Epithelial cell of alveolus of lung (primary cell): ENCODE data around the gene CD300C. TPM values are rescaled to one million over a fixed set of nuclear protein-coding genes. Genes with fewer than 3 reads are reported as not detected.

Experiments used
- total RNA-seq: library from RNA; depleted of rRNA; stranded (reverse); fragments of >200 nt; gene quantifications from 2 replicates; pipeline ENCODE4 v1.2.1, GENCODE V29; 2015

Gene CD300C
- total RNA-seq, result not detected in 2 replicates

DNA sequence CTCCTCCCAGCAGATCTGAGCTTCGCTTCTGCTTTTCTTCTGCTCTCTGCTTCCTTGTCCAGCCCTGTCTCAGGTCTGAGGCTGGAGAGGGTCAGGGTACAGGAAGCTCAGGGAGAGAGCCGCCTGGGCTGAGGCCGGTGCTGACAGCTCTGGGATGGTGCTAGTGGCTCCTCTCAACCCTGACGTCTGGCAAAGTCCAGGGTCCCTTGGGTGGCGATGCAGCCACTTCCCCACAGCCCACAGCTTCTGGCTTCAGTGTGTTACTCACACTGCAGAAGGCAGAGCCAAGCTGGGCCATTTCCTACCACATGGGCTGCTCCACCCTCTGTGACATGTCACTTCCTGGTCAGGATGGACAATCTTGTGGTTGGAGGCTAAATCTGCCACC lies at the start of gene CD300C:
TSS of gene CD300C (minus strand) at position 273 of the 388 bp plus-strand sequence. CDS start 333 bp downstream, outside the sequence.

DNA sequence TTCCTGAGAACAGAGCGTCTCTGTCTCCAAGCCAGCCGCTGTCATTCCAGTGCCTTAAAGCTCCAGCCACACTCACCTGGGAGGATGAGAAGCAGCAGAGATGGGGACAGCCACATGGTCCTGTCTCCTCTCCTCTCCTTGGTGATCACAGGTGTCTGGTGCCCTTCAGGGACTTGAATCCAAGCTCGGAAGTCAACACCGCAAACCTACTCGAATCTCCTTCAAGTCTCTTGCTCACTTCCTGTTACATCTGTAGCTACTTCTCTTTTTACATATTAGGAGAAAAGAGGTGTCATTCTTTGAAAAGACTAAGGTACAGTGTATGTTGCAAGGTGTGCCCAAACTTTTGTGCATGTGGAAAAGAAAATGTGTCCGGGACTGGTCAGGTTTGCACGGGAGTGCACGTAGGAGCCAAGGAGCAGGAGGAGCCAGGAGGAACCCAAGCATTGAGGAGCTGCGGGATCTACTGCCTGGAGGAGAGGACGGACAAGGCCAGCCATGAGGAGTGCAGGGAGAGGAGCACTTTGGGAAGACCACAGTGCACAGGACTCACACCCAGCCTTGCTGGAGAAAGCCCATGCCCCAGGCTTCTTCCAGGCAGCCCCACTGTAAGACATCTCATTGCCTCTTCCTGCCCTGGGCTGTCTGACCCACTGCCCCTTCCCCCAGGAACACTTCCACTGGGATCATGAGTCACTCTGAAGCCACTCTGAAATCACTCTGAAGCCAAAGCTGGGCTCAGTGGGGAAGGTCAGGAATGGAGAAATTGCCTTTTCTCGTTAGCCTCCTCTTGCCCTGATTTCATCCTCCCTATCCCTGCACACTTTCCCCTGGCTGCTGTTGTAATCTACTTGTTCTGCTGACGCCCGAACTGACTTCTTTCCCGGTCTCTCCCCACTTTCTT lies 46.4 kb upstream of the CD300C start, which contains the start of gene CD300LD:
TSS of gene CD300LD (minus strand) at position 197 of the 904 bp plus-strand sequence. CDS start at position 116, 81 bp downstream.

DNA sequence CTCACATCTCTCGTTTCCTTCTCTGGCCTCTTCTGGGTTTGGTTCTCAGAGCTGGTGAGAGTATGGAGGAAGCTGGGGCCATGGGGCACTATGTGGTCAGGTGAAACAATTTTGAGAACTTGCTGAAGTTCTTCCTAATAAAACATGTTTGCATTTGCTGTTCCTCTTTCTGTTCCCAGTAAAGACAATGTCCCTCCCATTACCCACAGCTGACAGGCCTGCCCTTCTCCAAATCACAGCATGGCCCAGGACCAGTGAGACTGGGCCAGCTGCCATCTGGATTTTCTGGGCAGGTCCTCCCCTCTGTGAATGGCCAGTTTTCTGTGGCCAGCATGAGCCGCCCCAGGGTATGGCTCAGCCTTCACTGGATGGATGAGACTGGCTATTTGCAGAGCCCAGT lies 21.5 kb upstream of the CD300C start, which contains the start of gene CD300H:
TSS of gene CD300H (minus strand) at position 113 of the 400 bp plus-strand sequence.

DNA sequence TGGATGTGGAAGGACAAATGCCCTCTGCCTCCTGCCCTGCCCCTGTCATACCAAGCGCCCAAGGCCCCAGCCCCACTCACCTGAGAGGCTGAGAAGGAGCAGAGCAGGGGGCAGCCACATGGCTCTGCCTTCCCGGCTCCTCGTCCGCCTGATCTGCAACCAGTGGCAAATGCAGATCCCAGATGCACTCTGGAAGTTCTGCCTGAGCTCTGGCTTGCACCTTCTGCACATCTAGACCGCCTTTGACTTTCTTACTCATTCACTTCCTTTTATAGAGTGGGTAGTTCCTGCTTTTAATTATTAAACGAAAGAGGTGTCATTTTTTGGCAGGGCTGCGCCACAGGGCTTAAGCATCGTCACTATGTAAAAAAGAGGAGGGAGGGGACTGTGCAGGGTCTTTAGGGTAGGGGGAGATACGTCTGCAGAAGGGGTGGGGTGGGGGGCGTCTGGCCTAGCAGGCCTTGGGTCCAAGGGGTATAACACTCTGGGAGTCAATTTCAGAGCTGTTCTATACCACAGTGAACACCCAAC lies 14.6 kb downstream of the CD300C start, which contains the start of gene CD300LB:
TSS of gene CD300LB (minus strand) at position 245 of the 531 bp plus-strand sequence. CDS start at position 120, 125 bp downstream.

Other genes starting within 250 kb of the CD300C start
- gene KIF19, start 219.9 kb downstream of the CD300C start, total RNA-seq, result 0.26 and 0.56 TPM in 2 replicates
- not detected in 2 replicates for gene BTBD17, start 184.2 kb downstream of the CD300C start, total RNA-seq
- not detected in 2 replicates for gene GPR142, start 178.6 kb downstream of the CD300C start, total RNA-seq
- 6.7 and 11.2 TPM in 2 replicates for gene GPRC5C, start 114.0 kb downstream of the CD300C start, total RNA-seq
- not detected in 2 replicates for gene CD300A, start 79.5 kb downstream of the CD300C start, total RNA-seq
- not detected in 2 replicates for gene CD300LB, start 14.6 kb downstream of the CD300C start, total RNA-seq
- gene CD300H, start 21.4 kb upstream of the CD300C start, total RNA-seq, result not detected in 2 replicates
- not detected in 2 replicates for gene CD300LD, start 46.2 kb upstream of the CD300C start, total RNA-seq
- gene CD300E, start 77.6 kb upstream of the CD300C start, total RNA-seq, result not detected in 2 replicates
- gene CD300LF, start 166.8 kb upstream of the CD300C start, total RNA-seq, result not detected in 2 replicates
- 0.26 and 7.7 TPM in 2 replicates for gene RAB37, start 191.1 kb upstream of the CD300C start, total RNA-seq
- gene NHERF1, start 202.5 kb upstream of the CD300C start, total RNA-seq, result 11.8 and 23.4 TPM in 2 replicates
- 15.6 and 29.5 TPM in 2 replicates for gene NAT9, start 230.2 kb upstream of the CD300C start, total RNA-seq